ENCODE data around the gene PNCK. TPM values are rescaled to one million over a fixed set of nuclear protein-coding genes. Genes with fewer than 3 reads are reported as not detected.
"Not testable (repeated sequence)": the region's sequence is repeated elsewhere in the genome, so short reads cannot be mapped to it uniquely, and the experiment has no call there.

PNCK gene
- total RNA-seq, 2 experiments from 2014 or later, result not detected

GRCh38 chrX:153694687-153695270, 21.2 kb upstream of the PNCK start:
- H3K27ac Mint-ChIP-seq, result no peak overlapping the region
- no peak for ATAC-seq

GRCh38 chrX:153694256-153694655, 20.6 kb upstream of the PNCK start:
- CTCF ChIA-PET, H3K36me3 Mint-ChIP-seq, DNase-seq: not testable (repeated sequence)

More at GRCh38 chrX:153694687-153695270, 21.2 kb upstream of the PNCK start:
- H3K27me3 Mint-ChIP-seq, result peaks cover 2% of the 10 kb centered on the region
- no peaks in the 10 kb centered on the region for H3K9me3 Mint-ChIP-seq (ENCODE audit: low read depth)
- peaks cover 5% of the 10 kb centered on the region for H3K36me3 Mint-ChIP-seq
- CTCF ChIA-PET, result no interaction called here
- H3K4me1 Mint-ChIP-seq, result no peaks in the 10 kb centered on the region
- no peak for DNase-seq
- no peak overlapping the region for H3K4me3 Mint-ChIP-seq

GRCh38 chrX:153693216-153694086, 19.8 kb upstream of the PNCK start:
- H3K9me3 Mint-ChIP-seq (ENCODE audit: low read depth), result no peaks in the 10 kb centered on the region
- CTCF ChIA-PET, result no interaction called here
- no peak for ATAC-seq
- H3K4me1 Mint-ChIP-seq, result no peaks in the 10 kb centered on the region
- no peak for DNase-seq
- H3K4me3 Mint-ChIP-seq, result no peak overlapping the region
- peaks cover 5% of the 10 kb centered on the region for H3K36me3 Mint-ChIP-seq
- peaks cover 3% of the 10 kb centered on the region for H3K27me3 Mint-ChIP-seq
- H3K27ac Mint-ChIP-seq, result no peak overlapping the region

More at GRCh38 chrX:153694256-153694655, 20.6 kb upstream of the PNCK start:
- H3K9me3 Mint-ChIP-seq (ENCODE audit: low read depth); H3K27me3 Mint-ChIP-seq; ATAC-seq; H3K4me1 Mint-ChIP-seq; H3K4me3 Mint-ChIP-seq; H3K27ac Mint-ChIP-seq: not testable (repeated sequence)

- Mint-ChIP-seq H3K9me3 (ENCODE audit: low read depth) (no peaks in the 10 kb centered on the region), H3K27me3 (peaks cover 3% of the 10 kb centered on the region), H3K4me1 (no peaks in the 10 kb centered on the region), H3K36me3 (peaks cover 2% of the 10 kb centered on the region), H3K27ac (no peak overlapping the region), H3K4me3 (no peak overlapping the region)
- DNase-seq, result no peak
- CTCF ChIA-PET, result no interaction called here
- ATAC-seq, result no peak
Observed at GRCh38 chrX:153692611-153693156, 19.1 kb upstream of the PNCK start.

GRCh38 chrX:153692003-153692402, 18.4 kb upstream of the PNCK start:
- DNase-seq (no peak), ATAC-seq (no peak)
- Mint-ChIP-seq H3K27ac (no peak overlapping the region), H3K4me3 (no peak overlapping the region), H3K4me1 (no peaks in the 10 kb centered on the region), H3K36me3 (no peaks in the 10 kb centered on the region), H3K27me3 (peaks cover 3% of the 10 kb centered on the region), H3K9me3 (ENCODE audit: low read depth) (no peaks in the 10 kb centered on the region)
- CTCF ChIA-PET, result no interaction called here

GRCh38 chrX:153691032-153691827, 17.6 kb upstream of the PNCK start:
- H3K4me1 Mint-ChIP-seq; H3K4me3 Mint-ChIP-seq; H3K27me3 Mint-ChIP-seq; ATAC-seq; H3K36me3 Mint-ChIP-seq; H3K9me3 Mint-ChIP-seq (ENCODE audit: low read depth); CTCF ChIA-PET; DNase-seq; H3K27ac Mint-ChIP-seq: not testable (repeated sequence)

- DNase-seq (no peak), ATAC-seq (no peak)
- no peaks in the 10 kb centered on the region for H3K4me1 Mint-ChIP-seq
- no peaks in the 10 kb centered on the region for H3K36me3 Mint-ChIP-seq
- no peak overlapping the region for H3K4me3 Mint-ChIP-seq
- H3K9me3 Mint-ChIP-seq (ENCODE audit: low read depth), result no peaks in the 10 kb centered on the region
- CTCF ChIA-PET, result no interaction called here
- H3K27me3 Mint-ChIP-seq, result peaks cover 12% of the 10 kb centered on the region
- no peak overlapping the region for H3K27ac Mint-ChIP-seq
Observed at GRCh38 chrX:153690466-153690865, 16.9 kb upstream of the PNCK start.

GRCh38 chrX:153689654-153690465, 16.2 kb upstream of the PNCK start:
- Mint-ChIP-seq H3K4me3 (no peak overlapping the region), H3K9me3 (ENCODE audit: low read depth) (no peaks in the 10 kb centered on the region), H3K27ac (no peak overlapping the region), H3K36me3 (no peaks in the 10 kb centered on the region), H3K27me3 (peaks cover 12% of the 10 kb centered on the region), H3K4me1 (no peaks in the 10 kb centered on the region)
- no peak for DNase-seq
- CTCF ChIA-PET, result no interaction called here
- ATAC-seq, result no peak

GRCh38 chrX:153688911-153689590, 15.4 kb upstream of the PNCK start:
- no peak for DNase-seq
- Mint-ChIP-seq H3K4me1 (no peaks in the 10 kb centered on the region), H3K27ac (no peak overlapping the region), H3K9me3 (ENCODE audit: low read depth) (no peaks in the 10 kb centered on the region), H3K27me3 (peaks cover 12% of the 10 kb centered on the region), H3K36me3 (no peaks in the 10 kb centered on the region), H3K4me3 (no peak overlapping the region)
- CTCF ChIA-PET, result no interaction called here
- no peak for ATAC-seq

- no peaks in the 10 kb centered on the region for H3K9me3 Mint-ChIP-seq (ENCODE audit: low read depth)
- peaks cover 15% of the 10 kb centered on the region for H3K27me3 Mint-ChIP-seq
- H3K36me3 Mint-ChIP-seq, result no peaks in the 10 kb centered on the region
- DNase-seq (no peak), ATAC-seq (no peak)
- no peak overlapping the region for H3K27ac Mint-ChIP-seq
- CTCF ChIA-PET, result no interaction called here
- H3K4me3 Mint-ChIP-seq, result no peak overlapping the region
- H3K4me1 Mint-ChIP-seq, result no peaks in the 10 kb centered on the region
Observed at GRCh38 chrX:153688506-153688905, 14.9 kb upstream of the PNCK start.

GRCh38 chrX:153688071-153688470, 14.5 kb upstream of the PNCK start:
- DNase-seq (no peak), ATAC-seq (peak; percentile 27)
- no peaks in the 10 kb centered on the region for H3K9me3 Mint-ChIP-seq (ENCODE audit: low read depth)
- H3K27ac Mint-ChIP-seq, result no peak overlapping the region
- no peak overlapping the region for H3K4me3 Mint-ChIP-seq
- H3K4me1 Mint-ChIP-seq, result no peaks in the 10 kb centered on the region
- peaks cover 15% of the 10 kb centered on the region for H3K27me3 Mint-ChIP-seq
- CTCF ChIA-PET, result interaction anchor here (1.4 kb wide), 1 partner anchor 75 kb away, joined by 3 read pairs; no protein-coding TSS in a partner anchor
- no peaks in the 10 kb centered on the region for H3K36me3 Mint-ChIP-seq
